Measurements from ENCODE around the gene MAN2C1.
"Not testable (repeated sequence)": the region's sequence is repeated elsewhere in the genome, so short reads cannot be mapped to it uniquely, and the experiment has no call there.

- TF ChIP-seq, protein P1, sequence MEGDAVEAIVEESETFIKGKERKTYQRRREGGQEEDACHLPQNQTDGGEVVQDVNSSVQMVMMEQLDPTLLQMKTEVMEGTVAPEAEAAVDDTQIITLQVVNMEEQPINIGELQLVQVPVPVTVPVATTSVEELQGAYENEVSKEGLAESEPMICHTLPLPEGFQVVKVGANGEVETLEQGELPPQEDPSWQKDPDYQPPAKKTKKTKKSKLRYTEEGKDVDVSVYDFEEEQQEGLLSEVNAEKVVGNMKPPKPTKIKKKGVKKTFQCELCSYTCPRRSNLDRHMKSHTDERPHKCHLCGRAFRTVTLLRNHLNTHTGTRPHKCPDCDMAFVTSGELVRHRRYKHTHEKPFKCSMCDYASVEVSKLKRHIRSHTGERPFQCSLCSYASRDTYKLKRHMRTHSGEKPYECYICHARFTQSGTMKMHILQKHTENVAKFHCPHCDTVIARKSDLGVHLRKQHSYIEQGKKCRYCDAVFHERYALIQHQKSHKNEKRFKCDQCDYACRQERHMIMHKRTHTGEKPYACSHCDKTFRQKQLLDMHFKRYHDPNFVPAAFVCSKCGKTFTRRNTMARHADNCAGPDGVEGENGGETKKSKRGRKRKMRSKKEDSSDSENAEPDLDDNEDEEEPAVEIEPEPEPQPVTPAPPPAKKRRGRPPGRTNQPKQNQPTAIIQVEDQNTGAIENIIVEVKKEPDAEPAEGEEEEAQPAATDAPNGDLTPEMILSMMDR (IDR thresholded peaks at IDR 0.05): not testable (repeated sequence)
- not testable (repeated sequence) for TF ChIP-seq POLR2A, POLR2AphosphoS5, EP300 (IDR thresholded peaks at IDR 0.05)
Measured at GRCh38 chr15:75333654-75334419, 34.6 kb downstream of the MAN2C1 start.
